PC-9 (cell line): ENCODE measurements around the gene STEAP4. TPM values are rescaled to one million over a fixed set of nuclear protein-coding genes. Genes with fewer than 3 reads are reported as not detected.

ENCODE experiments used
- BruUV-seq: library from RNA; stranded (reverse); fragments of 400-500 nt; replicated peaks from 2 replicates; lab custom pipeline; 2021; lab: Mats Ljungman, UMichigan
- CTCF ChIA-PET: fragments of 300-600 bp; sonication (Branson Sonifier 250); formaldehyde crosslinking; loops from one replicate; lab custom pipeline; 2022; ENCODE audit warnings: antibody characterized with exemption; lab: Charles Lee
- POLR2A ChIA-PET: fragments of 300-600 bp; sonication (Branson Sonifier 250); formaldehyde crosslinking; loops from one replicate; lab custom pipeline; 2022; ENCODE audit warnings: antibody characterized with exemption; ENCODE audit not compliant: unreplicated experiment; lab: Charles Lee
- DNase-seq, 2 experiments: peaks; one replicate each; pipeline versions ENCODE4 v3.0.0 to v3.0.0-alpha.2; 2015 to 2022; ENCODE audit warnings: mixed read lengths in 1 of 2
- H2AFZ ChIP-seq: fragments of 200-600 bp; sonication (generic); 2 replicates; pipeline ENCODE4 v1.8.1; 2017; ENCODE audit warnings: antibody characterized with exemption
- H3F3A ChIP-seq: fragments of 200-600 bp; sonication (generic); 2 replicates; pipeline ENCODE4 v1.8.1; 2017; ENCODE audit warnings: antibody characterized with exemption, mild to moderate bottlenecking, low read depth; ENCODE audit not compliant: insufficient read depth
- H3K27ac ChIP-seq: fragments of 200-600 bp; sonication (generic); 2 replicates; pipeline ENCODE4 v1.6.1; 2016; ENCODE audit warnings: mixed run types
- H3K27me3 ChIP-seq: fragments of 200-600 bp; sonication (generic); 2 replicates; pipeline ENCODE4 v1.6.1; 2016; ENCODE audit warnings: low read depth, mixed run types; ENCODE audit not compliant: insufficient read depth
- H3K36me3 ChIP-seq: fragments of 200-600 bp; sonication (generic); 2 replicates; pipeline ENCODE4 v1.6.1; 2016; ENCODE audit warnings: low read depth, mixed run types
- H3K4me1 ChIP-seq: fragments of 200-600 bp; sonication (generic); replicated peaks from 2 replicates; pipeline ENCODE4 v1.6.1; 2016; ENCODE audit warnings: mixed run types; ENCODE audit not compliant: insufficient read depth
- H3K4me2 ChIP-seq: fragments of 200-600 bp; sonication (generic); 2 replicates; pipeline ENCODE4 v1.6.1; 2017; ENCODE audit warnings: mixed run types
- H3K4me3 ChIP-seq: fragments of 200-600 bp; sonication (generic); 2 replicates; pipeline ENCODE4 v1.6.1; 2016; ENCODE audit warnings: mixed run types
- H3K79me2 ChIP-seq: fragments of 200-600 bp; sonication (generic); 2 replicates; pipeline ENCODE4 v1.6.1; 2017; ENCODE audit warnings: low read depth, mixed run types
- H3K9me2 ChIP-seq: fragments of 200-600 bp; sonication (generic); 2 replicates; pipeline ENCODE4 v1.8.1; 2017; ENCODE audit warnings: mild to moderate bottlenecking; ENCODE audit not compliant: insufficient read depth
- H3K9me3 ChIP-seq: fragments of 200-600 bp; sonication (generic); 2 replicates; pipeline ENCODE4 v1.8.1; 2016; ENCODE audit warnings: low read depth; ENCODE audit not compliant: insufficient read depth
- H4K20me1 ChIP-seq: fragments of 200-600 bp; sonication (generic); 2 replicates; pipeline ENCODE4 v1.8.1; 2017; ENCODE audit not compliant: insufficient read depth
- EZH2 ChIP-seq: fragments of 200-600 bp; sonication (generic); IDR thresholded peaks from 2 replicates; pipeline ENCODE4 v1.8.0; 2017; ENCODE audit warnings: antibody characterized with exemption, low read depth
- intact Hi-C: fragments of 100-400 bp; cut with micrococcal nuclease; formaldehyde crosslinking; loops from one replicate; pipeline ENCODE4 v1.10.0; 2022; ENCODE audit not compliant: unreplicated experiment
- total RNA-seq: library from RNA; stranded (reverse); gene quantifications from 2 replicates; pipeline ENCODE4 v1.2.3, GENCODE V29; 2021
- TF ChIP-seq, protein P1 (sequence below): fragments of 200-600 bp; sonication (generic); conservative IDR thresholded peaks from 2 replicates; pipeline ENCODE4 v1.6.1; 2017; ENCODE audit warnings: mixed run types, antibody characterized with exemption, mild to moderate bottlenecking, moderate library complexity

Gene STEAP4
- total RNA-seq, 1 experiment from 2014 or later = 10.3 TPM

DNA sequence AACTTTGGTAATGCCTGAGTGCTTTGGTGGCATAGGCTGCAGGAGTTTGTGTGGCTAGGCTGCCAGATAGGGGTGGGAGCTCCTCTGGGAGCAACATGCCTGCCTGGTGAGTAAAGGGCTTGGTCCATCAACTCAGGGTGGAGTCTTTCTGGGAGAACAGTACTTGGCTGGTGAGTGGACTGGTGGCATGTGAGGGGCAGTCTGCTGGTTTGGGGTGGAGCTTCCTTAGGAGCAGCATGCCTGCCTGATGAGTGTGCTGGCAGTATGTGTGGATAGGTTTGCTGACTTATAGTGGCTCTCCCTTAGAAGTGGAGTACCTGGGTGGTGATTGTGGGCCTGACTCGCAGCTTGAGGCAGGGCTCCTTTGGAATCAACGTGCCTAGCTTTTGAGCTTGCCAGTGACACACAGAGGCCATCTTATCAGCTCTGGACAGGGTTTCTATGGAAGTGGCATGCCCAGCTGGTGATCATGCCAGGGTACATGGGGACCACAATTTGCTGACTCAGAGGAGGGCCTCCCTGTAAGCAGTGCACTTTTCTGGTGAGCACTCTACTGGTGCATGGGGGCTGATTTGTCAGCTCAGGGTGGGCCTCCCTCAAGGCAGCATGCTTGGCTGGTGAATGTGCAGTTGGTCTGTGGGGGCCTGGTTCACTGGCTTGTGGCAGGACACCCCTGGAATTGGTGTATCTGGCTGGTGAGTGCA is 51.8 kb downstream of the STEAP4 start:
- BruUV-seq = TSS peak; percentile 74
- TF ChIP-seq, protein P1, sequence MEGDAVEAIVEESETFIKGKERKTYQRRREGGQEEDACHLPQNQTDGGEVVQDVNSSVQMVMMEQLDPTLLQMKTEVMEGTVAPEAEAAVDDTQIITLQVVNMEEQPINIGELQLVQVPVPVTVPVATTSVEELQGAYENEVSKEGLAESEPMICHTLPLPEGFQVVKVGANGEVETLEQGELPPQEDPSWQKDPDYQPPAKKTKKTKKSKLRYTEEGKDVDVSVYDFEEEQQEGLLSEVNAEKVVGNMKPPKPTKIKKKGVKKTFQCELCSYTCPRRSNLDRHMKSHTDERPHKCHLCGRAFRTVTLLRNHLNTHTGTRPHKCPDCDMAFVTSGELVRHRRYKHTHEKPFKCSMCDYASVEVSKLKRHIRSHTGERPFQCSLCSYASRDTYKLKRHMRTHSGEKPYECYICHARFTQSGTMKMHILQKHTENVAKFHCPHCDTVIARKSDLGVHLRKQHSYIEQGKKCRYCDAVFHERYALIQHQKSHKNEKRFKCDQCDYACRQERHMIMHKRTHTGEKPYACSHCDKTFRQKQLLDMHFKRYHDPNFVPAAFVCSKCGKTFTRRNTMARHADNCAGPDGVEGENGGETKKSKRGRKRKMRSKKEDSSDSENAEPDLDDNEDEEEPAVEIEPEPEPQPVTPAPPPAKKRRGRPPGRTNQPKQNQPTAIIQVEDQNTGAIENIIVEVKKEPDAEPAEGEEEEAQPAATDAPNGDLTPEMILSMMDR = no peak
- TF ChIP-seq EZH2 = no peak
- DNase-seq = peak; percentile 89 to 95
- no peaks in the 10 kb centered on the region for H3K27me3 ChIP-seq
- intact Hi-C loops = loop anchor here (1.0 to 5.0 kb wide), 3 partner anchors 28 to 52 kb away; partner anchors contain the start of gene STEAP4
- POLR2A ChIA-PET = interaction anchor here (0.6 to 1.2 kb wide), 9 partner anchors 11 to 1007 kb away, joined by 3 to 36 read pairs (median 3); partner anchors contain the start of gene STEAP4
- H3K27ac ChIP-seq = peak overlapping the region; percentile 88
- H2AFZ ChIP-seq = no peak overlapping the region
- peaks cover 16% of the 10 kb centered on the region for H3K9me3 ChIP-seq
- H4K20me1 ChIP-seq = no peaks in the 10 kb centered on the region
- CTCF ChIA-PET = interaction anchor here (2.3 kb wide), 1 partner anchor 11 kb away, joined by 24 read pairs; no protein-coding TSS in a partner anchor
- peak overlapping the region; percentile 41 for H3K4me2 ChIP-seq
- no peaks in the 10 kb centered on the region for H3K79me2 ChIP-seq
- H3K4me1 ChIP-seq = peaks cover 58% of the 10 kb centered on the region
- H3K4me3 ChIP-seq = peak overlapping the region; percentile 23; the same call in 1 of the 2 replicates
- no peaks in the 10 kb centered on the region for H3K36me3 ChIP-seq
- H3F3A ChIP-seq = peaks cover 35% of the 10 kb centered on the region
- no peaks in the 10 kb centered on the region for H3K9me2 ChIP-seq

DNA sequence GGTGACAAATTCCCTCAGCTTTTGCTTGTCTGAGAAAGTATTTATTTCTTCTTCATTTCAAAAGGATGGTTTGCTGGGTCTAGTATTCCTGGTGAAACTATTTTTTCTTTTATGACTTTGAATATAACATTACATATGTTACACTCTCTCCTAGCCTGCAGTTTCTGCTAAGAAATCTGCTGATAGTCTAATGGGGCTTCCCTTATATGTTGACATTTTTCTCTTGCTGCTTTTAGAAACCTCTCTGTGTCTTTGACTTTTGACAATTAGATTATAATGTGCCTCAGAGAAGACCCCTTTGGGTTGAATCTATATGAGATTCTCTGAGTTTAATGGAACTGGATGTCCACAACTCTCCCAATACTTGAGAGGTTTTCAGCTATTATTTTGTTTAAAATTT is 53.1 kb downstream of the STEAP4 start:
- no peak for DNase-seq
- ChIA-PET POLR2A (interaction anchor here (0.9 kb wide), 1 partner anchor 33 kb away, joined by 8 read pairs; no protein-coding TSS in a partner anchor), CTCF (no interaction called here)
- BruUV-seq = no TSS peak
- H3K4me3 ChIP-seq = no peak overlapping the region
- no peaks in the 10 kb centered on the region for H3K9me2 ChIP-seq
- TF ChIP-seq, protein P1 = no peak
- no peak for TF ChIP-seq EZH2
- peak overlapping the region; percentile 88; the same call in 1 of the 2 replicates for H3K27ac ChIP-seq
- H3K9me3 ChIP-seq = peaks cover 19% of the 10 kb centered on the region
- H3K27me3 ChIP-seq = no peaks in the 10 kb centered on the region
- H2AFZ ChIP-seq = no peak overlapping the region
- H4K20me1 ChIP-seq = no peaks in the 10 kb centered on the region
- no peak overlapping the region for H3K4me2 ChIP-seq
- H3K79me2 ChIP-seq = no peaks in the 10 kb centered on the region
- H3K4me1 ChIP-seq = peaks cover 45% of the 10 kb centered on the region
- intact Hi-C loops = loop anchor here (1.0 kb wide), 1 partner anchor 36 kb away; no protein-coding TSS in a partner anchor
- H3K36me3 ChIP-seq = no peaks in the 10 kb centered on the region; the same call in 1 of the 2 replicates
- peaks cover 25% of the 10 kb centered on the region; the same call in 1 of the 2 replicates for H3F3A ChIP-seq

DNA sequence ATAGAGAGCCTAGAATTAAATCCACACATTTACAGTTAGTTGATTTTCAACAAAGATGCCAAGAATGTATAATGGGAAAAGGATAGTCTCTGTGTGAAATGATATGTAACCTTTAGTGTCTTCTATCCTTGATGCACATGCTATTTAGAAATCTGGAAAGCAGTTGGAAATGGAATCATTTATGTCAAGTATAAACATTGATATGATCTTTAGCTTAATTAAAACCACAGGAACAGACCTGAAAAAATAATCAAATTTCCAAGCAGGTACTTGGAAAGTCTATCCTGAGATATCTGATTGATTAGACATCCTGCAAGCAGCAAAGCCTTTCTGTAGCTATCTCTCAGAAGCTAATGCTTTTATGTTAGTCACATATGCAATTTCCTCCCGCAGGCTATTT is 62.4 kb downstream of the STEAP4 start:
- Histone ChIP-seq H3K36me3 (no peaks in the 10 kb centered on the region; the same call in 1 of the 2 replicates), H2AFZ (no peak overlapping the region), H4K20me1 (no peaks in the 10 kb centered on the region), H3K9me2 (no peaks in the 10 kb centered on the region), H3K27ac (no peak overlapping the region), H3F3A (peaks cover 5% of the 10 kb centered on the region; the same call in 1 of the 2 replicates), H3K4me3 (no peak overlapping the region), H3K79me2 (no peaks in the 10 kb centered on the region), H3K9me3 (peaks cover 12% of the 10 kb centered on the region; the same call in 1 of the 2 replicates), H3K4me2 (no peak overlapping the region), H3K27me3 (no peaks in the 10 kb centered on the region), H3K4me1 (peaks cover 9% of the 10 kb centered on the region; the same call in 1 of the 2 replicates)
- intact Hi-C loops = loop anchor here (5.0 to 10.0 kb wide), 4 partner anchors 183 to 1901 kb away; no protein-coding TSS in a partner anchor
- BruUV-seq = no TSS peak
- no peak for DNase-seq
- POLR2A ChIA-PET = interaction anchor here (0.5 kb wide), 1 partner anchor 32 kb away, joined by 6 read pairs; no protein-coding TSS in a partner anchor
- no peak for TF ChIP-seq EZH2
- TF ChIP-seq, protein P1 = no peak
- CTCF ChIA-PET = interaction anchor here (1.4 to 2.1 kb wide), 5 partner anchors 11 to 1379 kb away, joined by 8 to 52 read pairs (median 14); no protein-coding TSS in a partner anchor
